Mucosa of descending colon (tissue), 3 donors: Measurements from ENCODE around the gene ALDH6A1. TPM values are rescaled to one million over a fixed set of nuclear protein-coding genes. Genes with fewer than 3 reads are reported as not detected.

Experiments
- ATAC-seq: fragments of 200-7000 bp; cut with Tn5 transposase; one replicate; pipeline ENCODE4 v1.9.1; 2020; ENCODE audit warnings: mild to moderate bottlenecking, moderate library complexity
- DNase-seq, 3 donors: peaks; one replicate each; pipeline ENCODE4 v3.0.0-alpha.2; 2020
- H3K36me3 ChIP-seq: fragments of 200-600 bp; one replicate; pipeline ENCODE4 v1.8.0; 2021; ENCODE audit warnings: low read depth, mild to moderate bottlenecking
- H3K4me1 ChIP-seq: fragments of 200-600 bp; one replicate; pipeline ENCODE4 v1.8.0; 2021; ENCODE audit warnings: low read depth, mild to moderate bottlenecking
- H3K4me3 ChIP-seq: fragments of 200-600 bp; one replicate; pipeline ENCODE4 v1.8.0; 2021; ENCODE audit warnings: mild to moderate bottlenecking
- H3K9me3 ChIP-seq: fragments of 200-600 bp; one replicate; pipeline ENCODE4 v1.8.0; 2021; ENCODE audit warnings: mild to moderate bottlenecking
- CTCF ChIP-seq: fragments of 200-600 bp; IDR thresholded peaks from one replicate; pipeline ENCODE4 v1.8.0; 2022; ENCODE audit warnings: antibody characterized with exemption, mild to moderate bottlenecking
- intact Hi-C, 2 donors: fragments of 100-400 bp; cut with DNase I in 1 of 2; cut with micrococcal nuclease in 1 of 2; formaldehyde crosslinking; loops; one replicate each; pipeline versions ENCODE4 v1.11.0 to v1.11.1; 2022; cut with DNase I, micrococcal nuclease
- total RNA-seq, 3 donors: library from RNA; stranded (reverse); fragmentation: NEBNext Ultra II Directional in 2 of 3; extraction: Animal tissue kit (Norgen Biotek cat#: 25700) in 2 of 3; gene quantifications; one replicate each; pipeline versions ENCODE4 v1.2.1 to v1.2.4, GENCODE V29; 2021 to 2023
- donor health status: DM: no; HTN: no; CAD: no; lungs with moderate emphysema.
- donor health status: DM: no; HTN: no; CAD: no.
- donor health status: DM: no; HTN: yes; CAD: no.

The ALDH6A1 gene
- total RNA-seq, 3 donors from 2014 or later, result 26.7 to 42.1 (median 32.6) TPM

GRCh38 chr14:74064883-74065282, 19.4 kb downstream of the ALDH6A1 start:
- no peaks in the 10 kb centered on the region for H3K36me3 ChIP-seq
- TF ChIP-seq CTCF, result no peak
- ATAC-seq (no peak), DNase-seq (no peak)
- H3K4me1 ChIP-seq, result no peaks in the 10 kb centered on the region
- no peak overlapping the region for H3K4me3 ChIP-seq
- no peaks in the 10 kb centered on the region for H3K9me3 ChIP-seq
- intact Hi-C loops, result no loop called here

- intact Hi-C loops, result no loop called here
- DNase-seq (no peak), ATAC-seq (no peak)
- Histone ChIP-seq H3K9me3 (no peaks in the 10 kb centered on the region), H3K4me3 (no peak overlapping the region), H3K36me3 (no peaks in the 10 kb centered on the region), H3K4me1 (no peaks in the 10 kb centered on the region)
- TF ChIP-seq CTCF, result no peak
These were observed 19.8 kb downstream of the ALDH6A1 start for GRCh38 chr14:74064426-74064825.

GRCh38 chr14:74062809-74063150, 21.5 kb downstream of the ALDH6A1 start:
- ATAC-seq (no peak), DNase-seq (no peak)
- Histone ChIP-seq H3K36me3 (no peaks in the 10 kb centered on the region), H3K9me3 (no peaks in the 10 kb centered on the region), H3K4me3 (no peak overlapping the region), H3K4me1 (no peaks in the 10 kb centered on the region)
- intact Hi-C loops, result no loop called here
- no peak for TF ChIP-seq CTCF

GRCh38 chr14:74049876-74050495, 34.3 kb downstream of the ALDH6A1 start:
- no peaks in the 10 kb centered on the region for H3K4me1 ChIP-seq
- no peak for ATAC-seq
- no peak for DNase-seq
- no peaks in the 10 kb centered on the region for H3K36me3 ChIP-seq
- TF ChIP-seq CTCF, result no peak
- intact Hi-C loops, result no loop called here
- H3K4me3 ChIP-seq, result no peak overlapping the region
- H3K9me3 ChIP-seq, result no peaks in the 10 kb centered on the region

- no peaks in the 10 kb centered on the region for H3K4me1 ChIP-seq
- no peak overlapping the region for H3K4me3 ChIP-seq
- DNase-seq (no peak), ATAC-seq (no peak)
- no peak for TF ChIP-seq CTCF
- intact Hi-C loops, result no loop called here
- no peaks in the 10 kb centered on the region for H3K36me3 ChIP-seq
- H3K9me3 ChIP-seq, result no peaks in the 10 kb centered on the region
These were observed 36.0 kb downstream of the ALDH6A1 start for GRCh38 chr14:74048281-74048680.

- no peak for ATAC-seq
- no peak for DNase-seq
- intact Hi-C loops, result no loop called here
- TF ChIP-seq CTCF, result no peak
- H3K9me3 ChIP-seq, result no peaks in the 10 kb centered on the region
- H3K36me3 ChIP-seq, result no peaks in the 10 kb centered on the region
- H3K4me1 ChIP-seq, result no peaks in the 10 kb centered on the region
- H3K4me3 ChIP-seq, result no peak overlapping the region
These were observed 38.7 kb downstream of the ALDH6A1 start for GRCh38 chr14:74045522-74045921.
